Ovary (tissue), 9 donors: Measurements from ENCODE around the gene TOP2B. TPM values are rescaled to one million over a fixed set of nuclear protein-coding genes. Genes with fewer than 3 reads are reported as not detected.

Experiments used
- DNase-seq, 5 donors: peaks; one replicate each; pipeline ENCODE4 v3.0.0-alpha.2; 2019 to 2020
- H3K27ac ChIP-seq, 2 donors: fragments of 200-600 bp; one replicate each; pipeline versions ENCODE4 v1.5.1 to v1.8.0; 2019 to 2022
- H3K27me3 ChIP-seq: fragments of 200-600 bp; one replicate; pipeline ENCODE4 v1.8.0; 2022
- H3K36me3 ChIP-seq: fragments of 200-600 bp; sonication (generic); one replicate; pipeline ENCODE4 v1.5.1; 2019
- H3K4me1 ChIP-seq: one replicate; pipeline ENCODE4 v1.8.1; 2013; ENCODE audit warnings: mild to moderate bottlenecking, moderate library complexity; ENCODE audit not compliant: insufficient read depth
- H3K4me3 ChIP-seq: fragments of 200-600 bp; sonication (generic); one replicate; pipeline ENCODE4 v1.5.1; 2017
- H3K9me3 ChIP-seq, 2 donors: fragments of 200-600 bp in 1 of 2; sonication (generic) in 1 of 2; one replicate each; pipeline versions ENCODE4 v1.5.1 to v1.8.1; 2013 to 2019; ENCODE audit warnings: mild to moderate bottlenecking in 1 of 2, moderate library complexity in 1 of 2
- EP300 ChIP-seq: sonication (generic); formaldehyde crosslinking; IDR thresholded peaks from one replicate; pipeline ENCODE4 v1.6.1; 2017; ENCODE audit warnings: antibody characterized with exemption
- POLR2A ChIP-seq: fragments of 450-650 bp; IDR thresholded peaks from one replicate; pipeline ENCODE4 v1.6.1; 2017; ENCODE audit warnings: antibody characterized with exemption, mild to moderate bottlenecking, moderate library complexity
- WGBS, 3 donors: extraction: QIAGEN DNeasy Blood & Tissue Kit in 1 of 3; methylation state at CpG; one replicate each; pipeline versions ENCODE4 v1.1.5 to v1.1.7; 2013 to 2017; 5-methylcytosine and 5-hydroxymethylcytosine counted together
- intact Hi-C, 4 donors: fragments of 100-400 bp; cut with DNase I; formaldehyde crosslinking; loops; one replicate each; pipeline versions ENCODE4 v1.11.0 to v1.15.1; 2022 to 2023
- polyA plus RNA-seq, 2 donors: library from polyadenylated mRNA; stranded (reverse); fragments of 200-250 nt in 1 of 2; fragments of 350-450 nt in 1 of 2; fragmentation: Illumina TruSeq in 1 of 2; extraction: RNeasy Lipid Tissue Mini Kit (QIAGEN cat#74804) in 1 of 2; gene quantifications; one replicate each; pipeline ENCODE4 v1.2.3, GENCODE V29; 2013 to 2014
- total RNA-seq, 7 donors: library from RNA; depleted of rRNA in 2 of 7; stranded (reverse); fragments of >200 nt in 2 of 7; fragmentation: NEBNext Ultra II Directional in 3 of 7; extraction: Animal tissue kit (Norgen Biotek cat#: 25700) in 3 of 7; gene quantifications; one replicate each; pipeline versions ENCODE4 v1.1.0 to v1.2.4, GENCODE V29; 2016 to 2023
- TF ChIP-seq, protein P1 (sequence below), 3 donors: fragments of 450-650 bp in 2 of 3; fragments of 200-600 bp in 1 of 3; IDR thresholded peaks; one replicate each; pipeline versions ENCODE4 v1.5.1 to v1.8.0; 2016 to 2022; ENCODE audit warnings: antibody characterized with exemption in 3 of 3, mild to moderate bottlenecking in 1 of 3
- donor health status: DM: no; HTN: no; CAD: no; lungs with moderate emphysema.
- donor health status: DM: no; HTN: no; CAD: no.
- donor health status: Bipolar disorder and iron deficiency.
- donor health status: DM: yes; HTN: yes; CAD: no.
- donor health status: DM: no; HTN: no; CAD: no.
- donor health status: DM: yes; HTN: yes; CAD: no.

The TOP2B gene
- total and polyA plus RNA-seq, 9 donors: 65.3 to 134 (median 98.2) TPM

DNA sequence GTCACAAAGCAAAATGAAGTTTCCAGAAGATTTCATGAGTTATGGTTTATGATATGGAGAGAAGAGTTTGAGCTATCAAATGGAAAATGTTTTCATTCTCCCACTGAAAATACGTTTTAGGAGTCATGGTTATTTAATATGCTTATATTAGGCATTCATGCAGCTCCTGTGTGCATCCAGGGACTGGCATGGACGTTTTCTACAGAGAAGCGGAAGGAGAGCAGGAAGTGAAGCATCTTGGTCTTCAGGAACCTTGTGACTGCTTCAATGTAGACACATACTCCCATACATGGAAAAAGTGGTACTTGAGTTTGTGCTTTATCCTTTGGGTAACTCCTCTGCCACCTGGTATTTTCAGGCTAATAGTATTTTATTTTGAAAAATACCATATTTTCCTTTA is 43.3 kb upstream of the TOP2B start:
- Histone ChIP-seq H3K27ac (no peak overlapping the region), H3K9me3 (no peaks in the 10 kb centered on the region), H3K4me1 (no peaks in the 10 kb centered on the region), H3K27me3 (no peaks in the 10 kb centered on the region), H3K4me3 (no peak overlapping the region), H3K36me3 (no peaks in the 10 kb centered on the region)
- WGBS, 3 donors: 36 to 45% (median 38%) methylated on average over 3 of the region's 3 CpGs
- intact Hi-C loops: no loop called here
- TF ChIP-seq, protein P1, sequence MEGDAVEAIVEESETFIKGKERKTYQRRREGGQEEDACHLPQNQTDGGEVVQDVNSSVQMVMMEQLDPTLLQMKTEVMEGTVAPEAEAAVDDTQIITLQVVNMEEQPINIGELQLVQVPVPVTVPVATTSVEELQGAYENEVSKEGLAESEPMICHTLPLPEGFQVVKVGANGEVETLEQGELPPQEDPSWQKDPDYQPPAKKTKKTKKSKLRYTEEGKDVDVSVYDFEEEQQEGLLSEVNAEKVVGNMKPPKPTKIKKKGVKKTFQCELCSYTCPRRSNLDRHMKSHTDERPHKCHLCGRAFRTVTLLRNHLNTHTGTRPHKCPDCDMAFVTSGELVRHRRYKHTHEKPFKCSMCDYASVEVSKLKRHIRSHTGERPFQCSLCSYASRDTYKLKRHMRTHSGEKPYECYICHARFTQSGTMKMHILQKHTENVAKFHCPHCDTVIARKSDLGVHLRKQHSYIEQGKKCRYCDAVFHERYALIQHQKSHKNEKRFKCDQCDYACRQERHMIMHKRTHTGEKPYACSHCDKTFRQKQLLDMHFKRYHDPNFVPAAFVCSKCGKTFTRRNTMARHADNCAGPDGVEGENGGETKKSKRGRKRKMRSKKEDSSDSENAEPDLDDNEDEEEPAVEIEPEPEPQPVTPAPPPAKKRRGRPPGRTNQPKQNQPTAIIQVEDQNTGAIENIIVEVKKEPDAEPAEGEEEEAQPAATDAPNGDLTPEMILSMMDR (IDR thresholded peaks at IDR 0.05): no peak
- TF ChIP-seq EP300 (no peak), POLR2A (no peak)
- DNase-seq: no peak

DNA sequence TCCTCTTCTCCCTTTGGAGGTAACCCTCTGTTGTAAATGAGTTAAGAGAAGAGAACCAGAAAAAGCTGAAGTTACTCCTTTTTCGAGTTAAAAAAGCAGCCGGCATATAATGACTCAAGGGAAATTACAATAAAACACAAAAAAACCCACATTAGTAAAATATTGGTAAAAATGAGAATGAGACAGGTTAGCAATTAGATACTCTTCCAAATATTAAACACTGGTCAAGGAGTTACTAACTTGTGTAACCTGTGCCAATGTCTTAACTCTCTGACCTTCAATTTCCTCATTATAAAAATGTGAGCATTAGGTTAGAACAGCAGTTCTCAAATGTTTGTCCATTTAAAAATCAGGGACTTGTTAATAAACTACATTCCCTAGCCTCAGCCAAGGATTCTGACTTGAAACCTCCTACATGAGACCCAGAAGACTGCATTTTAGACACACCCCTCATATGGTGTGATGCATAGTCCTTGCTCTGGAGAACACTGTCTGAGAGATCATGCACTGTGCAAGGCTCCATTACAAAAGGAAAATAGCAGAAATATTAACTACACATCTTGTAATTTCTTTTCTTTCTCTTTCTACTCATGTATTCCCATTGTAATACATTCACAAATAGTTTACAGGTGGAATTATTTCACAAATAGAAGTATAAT is 42.7 kb upstream of the TOP2B start:
- no peak for TF ChIP-seq POLR2A
- TF ChIP-seq, protein P1 (IDR thresholded peaks at IDR 0.05): no peak
- TF ChIP-seq EP300: no peak
- no peaks in the 10 kb centered on the region for H3K27me3 ChIP-seq
- DNase-seq: no peak
- no peak overlapping the region for H3K27ac ChIP-seq
- intact Hi-C loops: no loop called here
- H3K36me3 ChIP-seq: no peaks in the 10 kb centered on the region
- H3K9me3 ChIP-seq: no peaks in the 10 kb centered on the region
- no peaks in the 10 kb centered on the region for H3K4me1 ChIP-seq
- 81 to 92% (median 86%) methylated on average over 2 of the region's 2 CpGs for WGBS, 3 donors
- no peak overlapping the region for H3K4me3 ChIP-seq

DNA sequence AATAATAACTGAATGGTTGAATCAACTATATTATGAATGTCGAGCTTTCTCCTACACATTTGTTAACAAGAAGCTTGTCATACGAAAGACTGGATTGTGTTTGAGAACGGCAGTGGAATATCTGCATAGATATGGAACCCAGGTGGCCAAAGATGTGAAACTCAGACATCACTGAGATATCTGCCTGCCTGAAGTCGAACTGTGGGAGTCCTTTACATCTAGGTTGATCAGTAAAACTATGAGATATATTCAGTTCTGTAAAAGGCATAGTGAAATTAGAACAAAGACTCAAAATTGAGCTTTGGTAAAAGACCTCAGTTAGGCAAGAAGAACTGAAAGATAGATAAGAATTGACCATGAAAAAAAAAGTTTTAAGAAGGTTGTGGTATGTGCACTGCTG is 41.5 kb upstream of the TOP2B start:
- WGBS, 3 donors: 70 to 80% (median 71%) methylated on average over 4 of the region's 4 CpGs
- Histone ChIP-seq H3K27ac (no peak overlapping the region), H3K36me3 (no peaks in the 10 kb centered on the region), H3K4me3 (no peak overlapping the region), H3K9me3 (no peaks in the 10 kb centered on the region), H3K27me3 (no peaks in the 10 kb centered on the region), H3K4me1 (no peaks in the 10 kb centered on the region)
- TF ChIP-seq, protein P1 (IDR thresholded peaks at IDR 0.05): no peak
- TF ChIP-seq EP300 (no peak), POLR2A (no peak)
- no peak for DNase-seq
- intact Hi-C loops: no loop called here

DNA sequence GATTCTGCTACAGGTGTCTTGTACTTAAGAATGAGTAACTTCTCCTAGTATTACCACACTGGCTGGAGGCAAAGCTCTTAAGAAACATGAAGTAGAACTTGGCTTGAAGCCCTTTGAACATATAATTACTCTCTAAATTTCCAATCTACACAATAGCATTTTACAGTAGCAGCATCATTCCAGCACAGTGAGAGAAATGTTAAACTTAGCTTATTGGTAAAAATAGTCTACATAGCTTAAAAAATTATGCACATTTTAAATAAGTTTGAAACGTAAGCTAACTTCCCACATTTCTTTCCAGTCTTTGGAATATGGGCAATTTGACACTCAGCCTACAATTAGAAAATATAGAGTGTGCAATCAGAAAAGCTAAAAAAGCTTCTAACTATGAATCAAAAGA is 32.8 kb upstream of the TOP2B start:
- Histone ChIP-seq H3K36me3 (no peaks in the 10 kb centered on the region), H3K9me3 (no peaks in the 10 kb centered on the region), H3K4me1 (no peaks in the 10 kb centered on the region), H3K4me3 (no peak overlapping the region), H3K27me3 (no peaks in the 10 kb centered on the region), H3K27ac (no peak overlapping the region)
- no peak for TF ChIP-seq EP300
- TF ChIP-seq, protein P1 (IDR thresholded peaks at IDR 0.05): no peak
- TF ChIP-seq POLR2A: no peak
- 41 to 53% (median 44%) methylated on average over 1 of the region's 1 CpG for WGBS, 3 donors
- intact Hi-C loops: no loop called here
- no peak for DNase-seq
